ENCODE measurements around the gene LRP1B.

- TF ChIP-seq CTCF (IDR thresholded peaks at IDR 0.05; ENCODE audit: low read depth, low read length, poor library complexity, severe bottlenecking) = no peak
- no peak for TF ChIP-seq EZH2phosphoT487 (IDR thresholded peaks at IDR 0.05; ENCODE audit: borderline replicate concordance, low read length)
These were observed 1929.2 kb downstream of the LRP1B start for GRCh38 chr2:140201572-140201971.
